Right lobe of liver (tissue), 6 donors: ENCODE results near the gene POU4F2. TPM values are rescaled to one million over a fixed set of nuclear protein-coding genes. Genes with fewer than 3 reads are reported as not detected.

Source experiments
- ATAC-seq, 4 donors: fragments of 200-7000 bp; cut with Tn5 transposase; one replicate each; pipeline ENCODE4 v1.9.1; 2020; ENCODE audit warnings: mild to moderate bottlenecking in 4 of 4, moderate library complexity in 4 of 4
- DNase-seq, 3 donors: peaks; one replicate each; pipeline ENCODE4 v3.0.0-alpha.2; 2020
- H3K27ac ChIP-seq, 3 donors: fragments of 200-600 bp; one replicate each; pipeline ENCODE4 v1.8.0; 2022
- H3K27me3 ChIP-seq, 2 donors: fragments of 200-600 bp; one replicate each; pipeline ENCODE4 v1.8.0; 2022
- H3K36me3 ChIP-seq, 4 donors: fragments of 200-600 bp; sonication (generic) in 1 of 4; one replicate each; pipeline versions ENCODE4 v1.5.1 to v1.8.0; 2017 to 2022; ENCODE audit warnings: control low read depth in 1 of 4
- H3K4me1 ChIP-seq, 4 donors: fragments of 200-600 bp; sonication (generic) in 1 of 4; one replicate each; pipeline versions ENCODE4 v1.5.1 to v1.8.0; 2017 to 2022; ENCODE audit warnings: control low read depth in 1 of 4
- H3K4me3 ChIP-seq, 3 donors: fragments of 200-600 bp; one replicate each; pipeline ENCODE4 v1.8.0; 2022
- H3K9me3 ChIP-seq, 4 donors: fragments of 200-600 bp; sonication (generic) in 1 of 4; one replicate each; pipeline versions ENCODE4 v1.5.1 to v1.8.0; 2017 to 2022; ENCODE audit warnings: control low read depth in 1 of 4
- POLR2A ChIP-seq: fragments of 450-650 bp; IDR thresholded peaks from one replicate; pipeline ENCODE4 v1.6.1; 2017; ENCODE audit warnings: antibody characterized with exemption, mild to moderate bottlenecking
- WGBS: methylation state at CpG from one replicate; pipeline ENCODE4 v1.1.6; 2018; ENCODE audit warnings: low coverage, low lambda C conversion rate; ENCODE audit not compliant: insufficient coverage; ENCODE audit errors: missing lambda C conversion rate; 5-methylcytosine and 5-hydroxymethylcytosine counted together
- intact Hi-C, 2 donors: fragments of 100-400 bp; cut with DNase I; formaldehyde crosslinking; loops; one replicate each; pipeline versions ENCODE4 v1.11.2 to v1.14.1; 2022
- long read RNA-seq: library from polyadenylated mRNA; unstranded; transcript quantifications from one replicate; pipeline ENCODE4 v2.0.0, GENCODE V29; 2019
- total RNA-seq, 6 experiments: library from RNA; depleted of rRNA in 2 of 6; stranded (reverse); fragments of >200 nt in 2 of 6; fragmentation: NEBNext Ultra II Directional in 3 of 6; extraction: Animal tissue kit (Norgen Biotek cat#: 25700) in 3 of 6; gene quantifications; one replicate each; pipeline versions ENCODE4 v1.1.0 to v1.2.4, GENCODE V29; 2016 to 2023
- TF ChIP-seq, protein P1 (sequence below), 4 donors: fragments of 200-600 bp in 3 of 4; fragments of 450-650 bp in 1 of 4; IDR thresholded peaks; one replicate each; pipeline versions ENCODE4 v1.5.1 to v1.8.0; 2016 to 2022; ENCODE audit warnings: antibody characterized with exemption in 4 of 4, mild to moderate bottlenecking in 2 of 4
- donor health status: DM: no; HTN: yes; CAD: no.
- donor health status: DM: no; HTN: no; CAD: no.
- donor health status: DM: no; HTN: no; CAD: no.
- donor health status: DM: no; HTN: yes; CAD: no.
- donor health status: DM: no; HTN: yes; CAD: no.

POU4F2 gene, protein sequence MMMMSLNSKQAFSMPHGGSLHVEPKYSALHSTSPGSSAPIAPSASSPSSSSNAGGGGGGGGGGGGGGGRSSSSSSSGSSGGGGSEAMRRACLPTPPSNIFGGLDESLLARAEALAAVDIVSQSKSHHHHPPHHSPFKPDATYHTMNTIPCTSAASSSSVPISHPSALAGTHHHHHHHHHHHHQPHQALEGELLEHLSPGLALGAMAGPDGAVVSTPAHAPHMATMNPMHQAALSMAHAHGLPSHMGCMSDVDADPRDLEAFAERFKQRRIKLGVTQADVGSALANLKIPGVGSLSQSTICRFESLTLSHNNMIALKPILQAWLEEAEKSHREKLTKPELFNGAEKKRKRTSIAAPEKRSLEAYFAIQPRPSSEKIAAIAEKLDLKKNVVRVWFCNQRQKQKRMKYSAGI
- not detected for total RNA-seq
- long read RNA-seq: 0 reads

DNA sequence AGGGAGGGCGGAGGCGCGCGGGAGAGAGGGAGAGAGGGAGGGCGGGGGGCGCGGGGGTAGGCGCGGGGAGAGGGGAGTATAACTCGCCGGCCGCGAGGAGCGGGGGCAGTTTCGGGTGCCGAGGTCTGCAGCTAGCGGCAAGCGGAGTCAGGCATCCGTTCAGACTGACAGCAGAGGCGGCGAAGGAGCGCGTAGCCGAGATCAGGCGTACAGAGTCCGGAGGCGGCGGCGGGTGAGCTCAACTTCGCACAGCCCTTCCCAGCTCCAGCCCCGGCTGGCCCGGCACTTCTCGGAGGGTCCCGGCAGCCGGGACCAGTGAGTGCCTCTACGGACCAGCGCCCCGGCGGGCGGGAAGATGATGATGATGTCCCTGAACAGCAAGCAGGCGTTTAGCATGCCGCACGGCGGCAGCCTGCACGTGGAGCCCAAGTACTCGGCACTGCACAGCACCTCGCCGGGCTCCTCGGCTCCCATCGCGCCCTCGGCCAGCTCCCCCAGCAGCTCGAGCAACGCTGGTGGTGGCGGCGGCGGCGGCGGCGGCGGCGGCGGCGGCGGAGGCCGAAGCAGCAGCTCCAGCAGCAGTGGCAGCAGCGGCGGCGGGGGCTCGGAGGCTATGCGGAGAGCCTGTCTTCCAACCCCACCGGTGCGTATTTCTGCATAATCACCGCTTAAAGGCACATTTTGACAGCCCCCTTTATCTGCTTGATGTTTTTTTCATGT is at the start of gene POU4F2:
TSS of gene POU4F2 (plus strand) at position 108 of the 720 bp plus-strand sequence. CDS start at position 356, 248 bp downstream.
- Histone ChIP-seq H3K36me3 (no peaks in the 10 kb centered on the region), H3K9me3 (no peaks in the 10 kb centered on the region), H3K4me3 (no peak within 1 kb of the TSS), H3K27me3 (peaks cover 0 to 13% of the 10 kb centered on the region in 2 donors), H3K27ac (no peak within 1 kb of the TSS), H3K4me1 (peaks cover 0 to 9% (median 0%) of the 10 kb centered on the region in 4 donors)
- 4% methylated on average over 4 of the region's 74 CpGs for WGBS
- intact Hi-C loops: no loop called here
- ATAC-seq: peak in 1 of 4 donors; percentile 18
- TF ChIP-seq, protein P1, sequence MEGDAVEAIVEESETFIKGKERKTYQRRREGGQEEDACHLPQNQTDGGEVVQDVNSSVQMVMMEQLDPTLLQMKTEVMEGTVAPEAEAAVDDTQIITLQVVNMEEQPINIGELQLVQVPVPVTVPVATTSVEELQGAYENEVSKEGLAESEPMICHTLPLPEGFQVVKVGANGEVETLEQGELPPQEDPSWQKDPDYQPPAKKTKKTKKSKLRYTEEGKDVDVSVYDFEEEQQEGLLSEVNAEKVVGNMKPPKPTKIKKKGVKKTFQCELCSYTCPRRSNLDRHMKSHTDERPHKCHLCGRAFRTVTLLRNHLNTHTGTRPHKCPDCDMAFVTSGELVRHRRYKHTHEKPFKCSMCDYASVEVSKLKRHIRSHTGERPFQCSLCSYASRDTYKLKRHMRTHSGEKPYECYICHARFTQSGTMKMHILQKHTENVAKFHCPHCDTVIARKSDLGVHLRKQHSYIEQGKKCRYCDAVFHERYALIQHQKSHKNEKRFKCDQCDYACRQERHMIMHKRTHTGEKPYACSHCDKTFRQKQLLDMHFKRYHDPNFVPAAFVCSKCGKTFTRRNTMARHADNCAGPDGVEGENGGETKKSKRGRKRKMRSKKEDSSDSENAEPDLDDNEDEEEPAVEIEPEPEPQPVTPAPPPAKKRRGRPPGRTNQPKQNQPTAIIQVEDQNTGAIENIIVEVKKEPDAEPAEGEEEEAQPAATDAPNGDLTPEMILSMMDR (IDR thresholded peaks at IDR 0.05): no peak
- no peak for TF ChIP-seq POLR2A
- no peak for DNase-seq

DNA sequence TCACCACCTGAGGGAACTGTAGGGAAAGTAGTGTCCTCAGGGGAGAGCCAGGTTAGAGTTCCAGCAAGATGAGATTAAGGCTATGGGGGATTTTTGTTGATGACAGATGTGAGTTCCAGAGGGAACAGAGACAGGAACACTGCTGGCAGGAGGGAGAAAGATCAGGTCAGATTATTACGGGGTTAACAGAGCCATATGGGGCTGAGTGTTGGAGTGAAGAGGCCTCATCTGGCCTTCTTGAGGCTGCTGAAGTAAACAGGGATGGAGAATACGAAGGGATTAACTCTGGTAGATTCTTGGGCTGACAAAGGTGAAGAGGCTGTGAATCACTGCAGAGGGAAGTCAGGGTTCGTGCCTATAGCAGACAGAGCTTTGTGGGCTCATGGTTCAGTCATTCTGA is 47.9 kb upstream of the POU4F2 start:
- ATAC-seq (no peak), DNase-seq (no peak)
- Histone ChIP-seq H3K36me3 (no peaks in the 10 kb centered on the region), H3K27me3 (no peaks in the 10 kb centered on the region), H3K27ac (no peak overlapping the region), H3K4me1 (no peaks in the 10 kb centered on the region), H3K4me3 (no peak overlapping the region), H3K9me3 (no peaks in the 10 kb centered on the region)
- TF ChIP-seq POLR2A: no peak
- WGBS: 28% methylated on average over 2 of the region's 3 CpGs
- intact Hi-C loops: no loop called here

DNA sequence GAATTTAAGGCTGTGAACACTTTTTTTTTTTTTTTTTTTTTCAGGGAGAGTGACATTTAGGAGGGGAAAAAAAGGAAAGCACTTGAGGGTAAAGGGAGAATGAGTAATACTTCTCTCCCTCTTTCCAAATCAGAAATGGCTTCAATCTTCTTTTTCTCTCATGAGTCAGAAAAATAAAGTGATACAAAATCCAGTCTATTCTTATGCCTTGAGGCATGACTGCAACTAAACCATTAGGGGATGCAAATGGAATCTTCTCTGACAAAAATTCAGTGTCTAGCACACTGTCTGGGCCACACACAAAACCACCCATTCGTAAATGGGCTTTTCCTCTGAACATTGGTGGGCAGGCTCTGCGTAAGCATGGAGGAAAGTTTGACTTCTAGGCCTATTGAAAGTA is 46.7 kb upstream of the POU4F2 start:
- Histone ChIP-seq H3K27ac (no peak overlapping the region), H3K9me3 (no peaks in the 10 kb centered on the region), H3K36me3 (no peaks in the 10 kb centered on the region), H3K4me1 (no peaks in the 10 kb centered on the region), H3K4me3 (no peak overlapping the region), H3K27me3 (no peaks in the 10 kb centered on the region)
- TF ChIP-seq POLR2A: no peak
- TF ChIP-seq, protein P1 (IDR thresholded peaks at IDR 0.05): no peak
- intact Hi-C loops: no loop called here
- no peak for DNase-seq
- WGBS: 76% methylated on average over 2 of the region's 2 CpGs
- ATAC-seq: no peak

DNA sequence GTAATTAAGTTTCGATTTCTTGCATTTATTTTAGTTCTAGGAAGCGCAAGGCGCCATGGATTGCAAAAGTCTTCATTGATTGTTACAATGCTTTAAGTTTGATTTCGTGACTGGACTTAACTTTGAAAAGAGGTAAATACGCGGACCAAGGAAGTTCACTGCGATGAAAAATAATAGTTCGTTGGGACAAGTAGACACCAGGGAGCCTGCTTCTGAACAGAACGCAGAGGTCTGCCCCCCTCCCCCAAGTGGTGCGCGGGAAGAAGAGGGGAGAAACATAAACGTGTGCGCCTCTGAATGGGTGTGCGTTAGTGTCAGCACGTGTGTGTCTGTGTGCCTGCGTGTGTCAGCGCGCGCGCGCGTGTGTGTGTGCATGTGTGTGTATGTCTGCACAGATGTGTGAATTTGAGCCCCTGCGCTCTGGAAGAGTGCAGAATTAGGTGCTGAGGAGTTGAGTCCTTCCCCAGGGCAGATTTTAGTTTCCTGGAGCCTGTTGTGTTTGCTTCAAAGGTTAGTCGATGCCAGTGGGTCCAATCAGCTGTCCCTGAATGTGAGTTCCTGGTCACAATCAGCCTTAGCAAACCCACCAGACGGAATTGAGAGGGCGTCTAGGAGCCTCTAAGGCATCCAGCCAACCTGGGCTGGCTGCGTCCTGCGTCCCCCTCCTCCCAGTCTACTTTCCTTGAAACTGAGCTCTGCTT is 5.8 kb upstream of the POU4F2 start:
- TF ChIP-seq, protein P1 (IDR thresholded peaks at IDR 0.05): no peak
- TF ChIP-seq POLR2A: no peak
- Histone ChIP-seq H3K27ac (no peak overlapping the region), H3K4me1 (peaks cover 0 to 3% (median 0%) of the 10 kb centered on the region in 4 donors), H3K36me3 (no peaks in the 10 kb centered on the region), H3K27me3 (peaks cover 0 to 7% of the 10 kb centered on the region in 2 donors), H3K9me3 (no peaks in the 10 kb centered on the region), H3K4me3 (no peak overlapping the region)
- ATAC-seq (no peak), DNase-seq (no peak)
- intact Hi-C loops: no loop called here
- 14% methylated on average over 20 of the region's 28 CpGs for whole genome bisulfite sequencing
